ENCODE measurements around the gene ACOX1.

- TF ChIP-seq CTCF (IDR thresholded peaks at IDR 0.05) (no peak), POLR2AphosphoS5 (IDR thresholded peaks at IDR 0.05) (no peak), EP300 (IDR thresholded peaks at IDR 0.05) (no peak)
Measured at GRCh38 chr17:75906143-75906884, 72.7 kb downstream of the ACOX1 start.

Measured in upper lobe of left lung (tissue), 4 donors.